GM21423 (cell line): ENCODE measurements around the gene LRP4.

Experiments used
- ATAC-seq: cut with Tn5 transposase; IDR thresholded peaks from one replicate; pipeline ENCODE4 v1.9.1; 2021; ENCODE audit warnings: mild to moderate bottlenecking, moderate library complexity; ENCODE audit not compliant: unreplicated experiment

The LRP4 gene

DNA sequence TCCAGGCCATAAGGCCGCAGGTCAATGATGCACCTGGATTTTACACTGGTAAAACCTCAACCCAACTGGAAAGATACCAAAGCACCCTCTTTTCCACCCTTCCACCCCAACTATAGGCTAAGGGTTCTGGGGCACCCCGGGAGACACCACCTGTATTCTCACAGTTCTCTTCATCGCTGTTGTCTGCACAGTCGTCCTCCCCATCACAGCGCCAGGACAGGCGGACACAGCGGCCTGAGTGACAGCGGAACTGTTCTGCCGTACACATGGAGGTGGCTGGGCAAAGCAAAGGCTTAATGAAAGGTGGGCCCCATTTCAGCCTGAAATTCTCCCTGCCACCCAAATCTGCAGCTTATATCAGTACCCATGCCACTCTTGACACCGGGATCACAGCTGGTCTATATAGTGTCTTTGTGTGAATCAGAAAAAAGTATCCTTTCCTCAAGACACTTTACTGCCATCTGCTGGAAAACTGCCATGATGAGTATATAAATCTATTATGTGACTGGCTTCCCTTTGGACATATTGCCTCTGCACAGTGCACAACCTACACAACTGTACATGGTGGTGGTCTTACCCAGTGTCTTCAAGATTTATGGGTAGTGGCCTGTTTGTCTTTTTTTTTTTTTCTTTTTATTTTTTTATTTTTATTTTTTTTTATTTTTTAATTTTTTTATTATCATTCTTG, 21.5 kb downstream of the LRP4 start:
- ATAC-seq, result no peak

DNA sequence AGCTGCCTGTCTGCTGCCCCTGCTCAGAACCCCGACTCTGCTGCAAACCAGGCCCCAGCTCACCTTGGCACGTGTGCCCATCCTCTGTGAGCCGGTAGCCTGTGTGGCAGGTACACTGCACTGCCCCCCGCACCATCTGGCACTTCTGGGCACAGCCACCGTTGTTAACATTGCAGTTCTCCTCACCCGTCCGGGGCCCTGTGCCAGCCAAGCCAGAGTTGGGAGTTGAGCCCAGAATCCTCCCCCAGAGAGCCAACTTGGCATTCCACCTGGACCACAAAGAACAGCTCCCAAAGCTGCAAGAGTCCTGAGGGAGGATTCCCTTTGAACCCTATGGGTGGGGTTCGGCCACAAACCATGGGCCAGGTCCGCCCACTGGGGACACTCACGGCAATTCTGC, 22.5 kb downstream of the LRP4 start:
- no peak for ATAC-seq

DNA sequence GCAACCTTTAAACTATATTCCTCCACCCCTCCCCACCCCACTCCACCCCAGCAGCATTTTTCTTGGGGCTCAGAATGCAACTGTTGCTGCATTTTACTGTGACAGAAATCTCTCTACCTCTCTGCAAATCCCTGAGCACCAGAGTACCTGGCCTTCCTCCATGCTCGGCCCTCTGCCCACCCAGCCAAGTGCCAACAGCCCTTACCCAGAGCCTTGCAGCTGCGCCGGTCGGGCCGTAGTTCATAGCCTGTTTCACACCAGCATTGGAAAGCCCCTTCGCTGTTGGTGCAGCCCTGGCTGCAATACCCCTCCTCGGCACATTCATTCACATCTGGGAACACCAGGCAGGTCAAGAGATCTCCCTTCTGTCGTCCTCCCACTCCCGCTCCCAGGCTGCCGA, 23.4 kb downstream of the LRP4 start:
- no peak for ATAC-seq

DNA sequence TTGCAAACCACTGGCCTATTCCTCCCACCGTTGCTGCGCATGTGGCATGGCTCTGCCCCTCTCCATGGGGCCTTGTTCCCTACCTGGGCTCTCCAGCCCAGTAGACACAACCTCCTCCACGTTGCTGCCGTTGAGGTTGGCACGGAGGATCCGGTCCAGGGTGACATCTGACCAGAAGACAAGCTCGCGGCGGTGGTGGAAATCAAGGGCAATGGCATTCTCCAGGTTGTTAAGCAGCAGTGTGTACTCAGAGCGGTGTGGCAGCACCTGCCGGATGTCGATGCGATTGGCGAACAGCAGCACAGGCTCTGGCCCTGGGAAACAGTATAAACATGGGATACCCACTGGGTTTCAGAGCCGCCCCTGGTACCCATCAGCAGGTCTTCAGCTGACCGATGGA, 23.8 kb downstream of the LRP4 start:
- ATAC-seq, result no peak

DNA sequence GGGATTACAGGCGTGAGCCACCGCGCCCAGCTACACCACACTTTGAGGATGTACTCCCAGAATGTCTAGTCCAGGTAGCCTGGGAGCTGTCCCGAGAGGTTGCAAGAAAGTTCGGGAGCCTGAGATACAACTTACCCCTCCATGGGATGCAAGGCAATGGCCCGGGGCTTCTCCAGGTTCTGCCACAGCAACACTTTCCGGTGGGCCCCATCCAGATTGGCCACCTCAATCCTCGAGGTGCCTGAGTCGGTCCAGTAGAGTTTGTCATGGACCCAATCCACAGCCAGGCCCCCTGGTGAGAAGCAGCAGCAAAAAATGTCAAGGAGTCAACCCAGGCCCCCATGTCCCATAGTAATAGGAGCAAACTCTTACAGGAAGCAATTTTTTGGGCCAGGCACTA, 25.5 kb downstream of the LRP4 start:
- ATAC-seq, result no peak

DNA sequence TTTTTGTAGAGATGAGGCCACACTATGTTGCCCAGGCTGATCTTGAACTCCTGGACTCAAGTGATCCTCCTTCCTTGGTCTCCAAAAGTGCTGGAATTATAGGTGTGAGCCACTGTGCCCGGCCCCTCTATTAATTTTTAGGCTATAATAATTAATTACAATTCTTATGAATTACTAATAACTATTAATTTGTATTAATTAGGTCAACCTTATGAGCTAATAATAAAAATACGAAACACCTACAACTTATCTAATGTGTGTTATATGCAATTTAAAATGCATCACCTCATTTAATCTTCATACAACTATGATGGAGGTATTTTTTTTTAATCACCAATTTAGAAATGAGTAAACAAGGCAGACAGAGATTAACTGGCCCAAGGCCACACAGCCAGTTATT, 26.2 kb downstream of the LRP4 start:
- no peak for ATAC-seq

GRCh38 chr11:46890665-46891064, 27.7 kb downstream of the LRP4 start:
- ATAC-seq, result no peak

- no peak for ATAC-seq
Observed at GRCh38 chr11:46889689-46890475, 28.5 kb downstream of the LRP4 start.

- ATAC-seq, result no peak
Observed at GRCh38 chr11:46889251-46889650, 29.1 kb downstream of the LRP4 start.

- ATAC-seq, result no peak
Observed at GRCh38 chr11:46888636-46889035, 29.7 kb downstream of the LRP4 start.

- ATAC-seq, result no peak
Observed at GRCh38 chr11:46886211-46886610, 32.1 kb downstream of the LRP4 start.

- ATAC-seq, result no peak
Observed at GRCh38 chr11:46879056-46879585, 39.2 kb downstream of the LRP4 start.

DNA sequence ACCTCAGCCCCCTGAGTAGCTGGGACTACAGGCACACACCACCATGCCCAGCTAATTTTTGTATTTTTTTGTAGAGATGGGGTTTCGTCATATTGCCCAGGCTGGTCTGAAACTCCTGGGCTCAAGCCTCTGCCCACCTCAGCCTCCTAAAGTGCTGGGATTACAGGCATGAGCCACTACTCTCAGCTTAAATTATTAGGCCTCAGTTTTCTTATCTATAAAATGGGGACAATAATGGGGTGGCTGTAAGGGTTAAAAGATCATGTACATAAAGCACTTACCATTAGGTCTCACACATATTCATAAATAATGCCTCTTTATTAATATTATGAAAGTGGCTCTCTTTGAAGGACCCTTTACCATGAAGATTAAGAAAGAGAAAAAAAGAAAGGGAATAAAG, 40.8 kb downstream of the LRP4 start:
- ATAC-seq, result no peak

DNA sequence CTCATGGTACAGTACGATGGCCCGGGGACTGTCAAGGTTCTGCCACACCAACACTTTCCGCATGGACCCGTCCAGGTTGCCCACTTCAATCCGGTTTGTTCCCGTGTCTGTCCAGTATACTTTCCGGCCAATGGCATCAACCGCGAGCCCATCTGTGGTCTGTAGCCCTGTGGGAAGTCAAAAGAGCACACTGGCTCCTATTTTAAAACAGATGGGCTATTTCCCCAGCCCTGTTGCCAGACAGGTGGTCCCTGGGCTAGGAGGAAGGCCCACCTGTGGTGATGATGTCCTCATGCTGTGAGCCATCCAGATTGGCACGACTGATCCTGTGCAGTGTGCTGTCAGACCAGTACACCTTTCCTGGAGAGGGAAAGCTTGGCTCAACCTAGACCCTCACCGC, 41.9 kb downstream of the LRP4 start:
- ATAC-seq, result no peak

GRCh38 chr11:46874586-46874985, 43.8 kb downstream of the LRP4 start:
- ATAC-seq, result no peak

DNA sequence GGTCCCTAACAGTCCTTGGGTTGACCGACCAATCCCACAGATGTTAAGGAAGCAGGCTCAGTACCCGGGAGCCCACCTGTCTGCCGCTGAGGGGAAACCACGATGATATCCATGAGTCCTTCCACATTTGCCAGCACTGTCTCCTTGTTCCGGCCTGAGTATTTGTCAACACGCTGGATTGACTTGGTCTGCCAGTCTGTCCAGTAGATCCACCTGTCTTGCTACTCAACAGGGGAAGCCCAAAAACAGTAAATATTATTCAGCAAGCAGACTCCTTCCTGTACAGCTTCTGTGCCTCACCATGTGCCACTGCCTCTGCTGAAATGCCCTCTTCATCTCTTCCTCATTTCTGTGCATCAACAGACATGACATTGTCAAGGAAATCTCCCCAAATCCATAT, 49.4 kb downstream of the LRP4 start:
- no peak for ATAC-seq

GRCh38 chr11:46865340-46865739, 53.0 kb downstream of the LRP4 start:
- no peak for ATAC-seq

DNA sequence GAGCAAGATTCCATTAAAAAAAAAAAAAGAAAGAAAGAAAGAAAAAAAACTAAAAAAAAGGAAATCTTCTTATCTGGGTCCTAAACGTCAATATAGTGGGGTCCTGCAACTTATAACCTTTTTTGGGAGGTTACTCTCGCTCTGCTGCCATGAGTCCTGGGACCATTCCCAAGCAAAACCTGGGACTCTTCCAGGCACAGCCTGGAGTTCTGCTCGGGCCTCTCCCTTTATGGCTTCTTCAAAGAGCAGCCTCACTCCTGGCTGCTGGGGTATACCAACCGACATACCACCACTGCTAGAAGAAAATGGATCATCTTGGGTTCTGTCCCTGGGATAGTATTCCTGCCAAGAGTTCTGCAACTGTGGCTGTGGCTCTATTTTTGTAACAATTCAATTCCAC, 58.1 kb downstream of the LRP4 start:
- ATAC-seq, result no peak

DNA sequence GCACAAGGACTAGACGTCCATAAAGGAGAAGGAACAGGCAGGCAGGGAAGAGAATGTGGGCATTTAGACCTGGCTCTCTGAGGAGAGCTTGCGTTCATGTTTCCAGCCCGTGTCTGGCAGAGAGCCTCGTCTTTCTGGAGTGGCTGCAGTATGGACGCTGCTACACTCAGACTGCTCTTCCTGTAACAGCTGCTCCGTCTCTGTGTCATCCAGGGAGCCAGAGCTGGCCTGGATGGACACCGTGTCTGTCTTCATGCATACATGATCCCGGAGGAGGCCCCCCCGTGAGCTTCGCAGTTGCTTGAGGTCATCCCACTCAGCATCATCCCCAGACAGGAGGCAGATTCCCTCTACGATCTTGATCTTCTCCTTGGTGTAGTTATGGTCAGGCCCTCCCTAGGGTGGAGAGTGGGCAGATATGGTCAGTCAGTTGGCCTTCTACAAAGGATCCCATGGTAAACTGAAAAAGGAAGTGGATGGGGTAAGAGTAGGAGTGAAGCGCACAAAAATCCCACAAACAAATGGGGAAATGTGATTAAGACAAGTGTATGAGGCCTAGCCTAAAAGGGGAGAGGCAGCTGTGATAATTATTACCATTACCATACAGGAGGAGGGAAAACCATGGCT, 59.3 kb downstream of the LRP4 start:
- ATAC-seq, result no peak

DNA sequence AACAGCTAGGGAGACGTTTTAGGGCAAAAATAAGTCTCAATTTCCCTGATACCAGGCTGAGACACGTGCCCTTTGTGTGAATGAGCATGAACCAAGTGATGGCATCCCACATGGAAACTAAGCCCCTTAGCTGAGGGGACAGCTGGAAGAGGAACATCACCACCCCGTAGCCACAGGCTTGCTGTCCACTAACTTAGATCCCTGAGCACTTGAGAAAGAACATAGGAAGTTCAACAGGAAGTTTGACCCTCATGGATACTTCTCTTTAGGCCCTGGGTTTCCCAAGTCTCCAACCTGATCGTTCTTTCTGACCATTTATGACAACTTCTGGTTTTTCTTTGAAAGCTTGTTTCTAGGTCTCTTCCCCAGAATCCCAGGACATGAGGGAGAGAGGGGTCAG, 60.7 kb downstream of the LRP4 start:
- no peak for ATAC-seq

DNA sequence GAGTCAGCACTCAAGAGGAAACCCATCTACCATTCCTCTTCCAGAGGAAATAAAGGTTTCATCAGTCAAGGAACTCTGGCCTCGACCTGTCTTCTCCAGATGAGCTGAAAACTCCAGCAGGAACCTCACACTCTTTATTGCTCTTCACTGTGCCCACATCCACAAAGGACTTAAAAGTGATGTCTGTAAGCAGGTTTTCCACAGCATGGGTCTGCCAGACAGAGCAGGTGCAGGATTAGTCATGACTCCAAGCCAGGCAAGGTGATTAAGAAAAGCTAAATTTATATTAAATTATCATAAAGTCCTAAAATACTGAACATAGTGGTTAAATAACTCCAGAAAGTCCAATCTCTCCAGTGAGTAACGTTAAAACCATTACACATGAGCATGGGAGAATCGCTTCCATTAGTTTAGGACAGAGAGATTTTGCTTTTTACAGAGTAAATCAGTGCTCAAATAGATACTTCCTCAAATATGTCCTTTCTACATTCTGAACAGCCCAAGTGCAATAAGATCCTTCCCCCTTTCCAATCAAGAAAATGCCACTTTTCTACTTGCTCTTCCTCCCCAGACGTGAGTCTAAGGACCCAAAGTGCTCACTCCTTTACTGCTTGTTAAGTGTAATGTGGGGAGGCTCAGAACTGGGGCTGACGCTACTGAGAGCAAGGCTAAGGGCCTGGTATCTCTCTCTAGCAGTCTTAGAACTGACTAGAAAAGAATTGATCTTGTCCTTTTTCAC, 61.6 kb downstream of the LRP4 start:
- no peak for ATAC-seq
